Epithelial cell of esophagus (primary cell): Measurements from ENCODE around the gene ZNF74.
"Not testable (repeated sequence)": the region's sequence is repeated elsewhere in the genome, so short reads cannot be mapped to it uniquely, and the experiment has no call there.

Source experiments
- DNase-seq: peaks from one replicate; pipeline ENCODE4 v3.0.0; 2010; ENCODE audit warnings: low read depth
- H3K4me3 ChIP-seq: 2 replicates; pipeline ENCODE4 v1.5.1; 2011; ENCODE audit warnings: mild to moderate bottlenecking, low read length, control low read depth
- TF ChIP-seq, protein P1 (sequence below): IDR thresholded peaks from 2 replicates; pipeline ENCODE4 v1.5.1; 2011; ENCODE audit warnings: low read depth, mild to moderate bottlenecking, low read length, control low read depth, inconsistent platforms; ENCODE audit not compliant: insufficient read depth; ENCODE audit errors: missing control alignments

Gene ZNF74

DNA sequence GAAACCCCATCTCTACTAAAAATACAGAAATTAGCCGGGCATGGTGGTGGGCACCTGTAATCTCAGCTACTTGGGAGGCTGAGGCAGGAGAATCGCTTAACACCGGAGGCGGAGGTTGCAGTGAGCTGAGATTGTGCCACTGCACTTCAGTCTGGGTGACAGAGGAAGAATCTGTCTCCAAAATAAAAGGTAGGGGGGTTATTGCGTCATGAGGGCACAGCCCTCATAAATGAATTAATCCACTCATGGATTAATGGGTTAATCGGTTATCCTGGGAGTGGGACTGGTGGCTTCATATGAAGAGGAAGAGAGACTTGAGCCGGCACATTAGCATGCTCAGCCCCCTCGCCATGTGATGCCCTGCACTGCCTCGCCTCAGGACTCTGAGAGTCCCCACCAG is 25.1 kb upstream of the ZNF74 start:
- DNase-seq, H3K4me3 ChIP-seq: not testable (repeated sequence)

- not testable (repeated sequence) for DNase-seq, H3K4me3 ChIP-seq
These were observed 22.3 kb upstream of the ZNF74 start for GRCh38 chr22:20371687-20372086.

DNA sequence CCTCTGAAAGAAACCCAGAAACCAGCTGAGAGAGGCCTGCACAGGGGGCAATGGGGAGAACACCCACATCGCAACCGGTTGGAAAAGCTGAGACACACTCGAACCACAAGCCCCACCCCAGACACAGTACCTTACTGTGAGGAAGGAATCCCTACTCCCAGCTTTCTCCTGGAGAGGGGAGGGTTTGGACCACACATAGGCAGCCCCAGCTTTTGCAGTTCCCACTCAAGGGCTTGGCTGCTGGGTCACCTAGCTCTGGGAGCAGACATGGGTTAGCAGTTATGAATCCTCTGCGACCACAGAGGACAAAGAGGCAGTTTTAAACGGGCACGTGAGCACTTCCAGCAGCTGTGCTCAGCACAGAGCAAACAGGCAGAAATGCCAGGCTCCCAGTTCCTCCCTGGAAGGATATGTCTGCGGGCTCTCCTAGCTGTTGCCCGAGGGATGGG is 21.5 kb upstream of the ZNF74 start:
- not testable (repeated sequence) for H3K4me3 ChIP-seq, DNase-seq

- H3K4me3 ChIP-seq, DNase-seq: not testable (repeated sequence)
These were observed 20.7 kb upstream of the ZNF74 start for GRCh38 chr22:20373195-20373706.

DNA sequence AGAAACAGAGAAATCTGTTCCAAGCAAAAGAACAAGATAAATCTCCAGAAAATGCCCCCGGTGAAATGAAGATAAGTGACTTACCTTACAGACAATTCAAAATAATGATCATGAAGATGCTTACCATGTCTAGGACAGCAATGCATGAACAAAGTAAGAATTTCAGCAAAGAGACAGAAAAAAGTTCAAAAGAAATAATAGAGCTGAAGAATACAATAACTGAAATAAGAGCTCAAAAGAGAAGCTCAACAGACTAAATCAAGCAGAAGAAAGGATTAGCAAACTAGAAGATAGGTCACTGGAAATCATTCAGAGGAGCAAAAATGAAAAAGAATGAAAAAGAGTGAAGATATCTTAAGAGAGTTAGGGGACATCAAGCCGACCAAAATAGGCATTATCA is 19.8 kb upstream of the ZNF74 start:
- DNase-seq, H3K4me3 ChIP-seq: not testable (repeated sequence)

GRCh38 chr22:20376281-20376680 is 17.7 kb upstream of the ZNF74 start:
- H3K4me3 ChIP-seq, DNase-seq: not testable (repeated sequence)

DNA sequence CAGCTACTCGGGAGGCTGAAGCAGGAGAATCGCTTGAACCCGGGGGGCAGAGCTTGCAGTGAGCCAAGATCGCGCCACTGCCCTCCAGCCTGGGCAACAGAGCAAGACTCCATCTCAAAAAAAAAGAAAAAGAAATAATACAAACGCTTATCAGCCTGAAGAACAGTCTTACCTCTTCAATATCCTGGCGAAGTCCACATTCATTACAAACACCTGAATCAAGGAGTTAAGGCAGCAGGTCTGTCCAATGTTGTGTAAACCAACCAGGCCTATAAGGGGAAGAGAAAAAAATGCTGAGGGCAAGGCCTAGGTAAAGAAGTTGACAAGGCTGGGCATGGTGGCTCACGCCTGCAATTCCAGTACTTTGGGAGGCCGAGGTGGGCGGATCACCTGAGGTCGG is 17.0 kb upstream of the ZNF74 start:
- not testable (repeated sequence) for DNase-seq, H3K4me3 ChIP-seq

DNA sequence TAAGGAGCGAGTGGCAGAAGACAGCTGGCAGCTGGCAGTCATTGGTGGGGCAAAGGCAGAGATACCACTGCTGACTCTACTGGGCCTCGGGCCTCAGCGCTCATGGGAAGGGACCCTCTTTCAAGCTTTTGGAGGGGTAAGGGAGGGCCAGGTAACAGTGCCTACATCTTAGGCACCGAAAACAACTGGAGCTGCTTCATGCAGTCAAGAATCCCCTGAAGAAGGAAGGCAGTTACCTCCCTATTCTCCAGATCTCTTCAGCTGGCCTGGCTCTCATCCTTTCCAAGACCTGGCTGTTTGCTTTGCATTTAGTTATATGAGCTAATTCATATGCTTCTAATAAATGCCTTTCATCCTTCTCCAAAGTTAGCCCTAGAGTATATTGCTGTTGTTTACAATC is 15.8 kb upstream of the ZNF74 start:
- H3K4me3 ChIP-seq: no peak overlapping the region
- TF ChIP-seq, protein P1, sequence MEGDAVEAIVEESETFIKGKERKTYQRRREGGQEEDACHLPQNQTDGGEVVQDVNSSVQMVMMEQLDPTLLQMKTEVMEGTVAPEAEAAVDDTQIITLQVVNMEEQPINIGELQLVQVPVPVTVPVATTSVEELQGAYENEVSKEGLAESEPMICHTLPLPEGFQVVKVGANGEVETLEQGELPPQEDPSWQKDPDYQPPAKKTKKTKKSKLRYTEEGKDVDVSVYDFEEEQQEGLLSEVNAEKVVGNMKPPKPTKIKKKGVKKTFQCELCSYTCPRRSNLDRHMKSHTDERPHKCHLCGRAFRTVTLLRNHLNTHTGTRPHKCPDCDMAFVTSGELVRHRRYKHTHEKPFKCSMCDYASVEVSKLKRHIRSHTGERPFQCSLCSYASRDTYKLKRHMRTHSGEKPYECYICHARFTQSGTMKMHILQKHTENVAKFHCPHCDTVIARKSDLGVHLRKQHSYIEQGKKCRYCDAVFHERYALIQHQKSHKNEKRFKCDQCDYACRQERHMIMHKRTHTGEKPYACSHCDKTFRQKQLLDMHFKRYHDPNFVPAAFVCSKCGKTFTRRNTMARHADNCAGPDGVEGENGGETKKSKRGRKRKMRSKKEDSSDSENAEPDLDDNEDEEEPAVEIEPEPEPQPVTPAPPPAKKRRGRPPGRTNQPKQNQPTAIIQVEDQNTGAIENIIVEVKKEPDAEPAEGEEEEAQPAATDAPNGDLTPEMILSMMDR: no peak
- no peak for DNase-seq

GRCh38 chr22:20378684-20379083 is 15.3 kb upstream of the ZNF74 start:
- DNase-seq, H3K4me3 ChIP-seq: not testable (repeated sequence)

DNA sequence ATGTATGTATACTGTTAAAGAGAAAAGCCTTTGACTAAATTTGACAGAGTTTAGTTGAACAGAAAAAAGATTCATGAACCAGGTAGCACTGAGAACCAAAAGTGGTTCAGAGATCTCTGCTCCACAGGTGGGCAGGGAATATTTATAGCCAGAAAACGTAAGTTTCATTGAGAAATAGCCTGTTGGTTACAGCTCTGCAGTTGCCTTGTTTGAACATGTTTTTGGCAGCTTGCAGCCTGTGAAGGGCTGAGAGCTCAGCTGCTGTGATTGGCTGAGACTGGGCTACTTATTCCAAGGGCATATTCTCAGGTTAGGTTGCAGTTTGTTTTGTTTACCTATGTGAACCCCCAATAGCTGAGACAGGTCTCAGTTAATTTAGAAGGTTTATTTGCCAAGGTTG is 13.5 kb upstream of the ZNF74 start:
- peak; percentile 66 for DNase-seq
- TF ChIP-seq, protein P1: no peak
- no peak overlapping the region for H3K4me3 ChIP-seq

DNA sequence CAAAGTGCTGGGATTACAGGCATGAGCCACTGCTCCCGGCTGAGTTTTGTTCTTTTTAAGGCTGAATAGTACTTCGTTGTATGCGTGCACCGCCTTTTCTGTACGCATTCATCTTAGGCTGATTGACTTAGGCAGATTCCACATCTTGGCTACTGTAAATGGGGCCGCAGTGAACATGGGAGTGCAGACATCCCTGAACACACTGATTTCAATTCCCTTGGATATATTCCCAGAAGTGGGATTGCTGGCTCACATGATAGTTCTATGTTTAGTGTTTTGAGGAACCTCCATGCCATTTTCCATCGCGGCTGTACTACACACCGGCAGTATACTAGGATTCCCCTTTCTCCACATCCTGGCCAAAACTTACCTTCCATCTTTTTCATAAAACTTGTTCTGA is 10.4 kb upstream of the ZNF74 start:
- TF ChIP-seq, protein P1: no peak
- no peak for DNase-seq
- H3K4me3 ChIP-seq: no peak overlapping the region

DNA sequence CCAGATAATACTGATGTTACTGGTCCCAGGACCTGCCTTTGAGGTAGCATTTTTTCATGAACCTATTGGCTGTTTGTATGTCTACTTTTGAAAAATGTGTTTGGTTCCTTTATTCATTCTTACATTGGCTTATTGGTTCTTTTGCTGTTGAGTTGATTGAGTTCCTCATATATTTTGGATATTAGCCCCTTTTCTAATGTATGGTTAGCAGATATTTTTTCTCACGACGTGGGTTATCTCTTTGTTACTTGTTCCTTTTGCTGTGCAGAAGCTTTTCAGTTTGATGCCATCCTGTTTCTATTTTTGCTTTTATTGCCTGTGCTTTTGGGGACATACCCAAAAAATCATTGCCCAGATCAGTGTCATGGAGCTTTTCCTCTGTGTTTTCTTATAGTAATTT is 9.8 kb upstream of the ZNF74 start:
- no peak for DNase-seq
- H3K4me3 ChIP-seq: no peak overlapping the region
- TF ChIP-seq, protein P1: no peak
